Measurements from ENCODE around the gene TREM1. TPM values are rescaled to one million over a fixed set of nuclear protein-coding genes. Genes with fewer than 3 reads are reported as not detected.

Gene TREM1
- total RNA-seq, 4 donors from 2014 or later: 1.1 to 3.3 (median 2.1) TPM

GRCh38 chr6:41325446-41326066 is 39.1 kb upstream of the TREM1 start:
- no peaks in the 10 kb centered on the region for H3K36me3 ChIP-seq
- no peak overlapping the region for H3K4me3 ChIP-seq
- H3K4me1 ChIP-seq: no peaks in the 10 kb centered on the region
- H3K27me3 ChIP-seq: peaks cover 0 to 47% of the 10 kb centered on the region in 2 donors
- WGBS, 2 donors: 56 to 57% methylated on average over 4 of the region's 4 CpGs
- no peak overlapping the region for H3K27ac ChIP-seq
- no peak for DNase-seq (ENCODE audit: low spot score in 2 of 2)
- H3K9me3 ChIP-seq: no peaks in the 10 kb centered on the region
- no peak for TF ChIP-seq EP300 (IDR thresholded peaks at IDR 0.05)
- no peak for TF ChIP-seq CTCF (IDR thresholded peaks at IDR 0.05)
- no peak for TF ChIP-seq POLR2A (IDR thresholded peaks at IDR 0.05)

- Histone ChIP-seq H3K27me3 (peaks cover 0 to 45% of the 10 kb centered on the region in 2 donors), H3K27ac (no peak overlapping the region), H3K4me3 (no peak overlapping the region), H3K4me1 (peaks cover 0 to 12% (median 2%) of the 10 kb centered on the region in 4 donors), H3K36me3 (no peaks in the 10 kb centered on the region), H3K9me3 (no peaks in the 10 kb centered on the region)
- no peak for TF ChIP-seq POLR2A (IDR thresholded peaks at IDR 0.05)
- no peak for TF ChIP-seq EP300 (IDR thresholded peaks at IDR 0.05)
- no peak for TF ChIP-seq CTCF (IDR thresholded peaks at IDR 0.05)
- DNase-seq (ENCODE audit: low spot score in 2 of 2): no peak
- 73 to 88% methylated on average over 4 of the region's 4 CpGs for WGBS, 2 donors
Observed at GRCh38 chr6:41321183-41321582, 34.7 kb upstream of the TREM1 start.

GRCh38 chr6:41318654-41319565 is 32.4 kb upstream of the TREM1 start:
- Histone ChIP-seq H3K9me3 (no peaks in the 10 kb centered on the region), H3K36me3 (no peaks in the 10 kb centered on the region), H3K27ac (no peak overlapping the region), H3K27me3 (peaks cover 0 to 42% of the 10 kb centered on the region in 2 donors), H3K4me1 (peaks cover 0 to 12% (median 2%) of the 10 kb centered on the region in 4 donors), H3K4me3 (peak overlapping the region in 3 of 4 donors; percentile 13 to 45 (median 16))
- 17 to 20% methylated on average over 30 to 32 of the region's 33 CpGs for whole genome bisulfite sequencing, 2 donors
- no peak for TF ChIP-seq EP300 (IDR thresholded peaks at IDR 0.05)
- no peak for TF ChIP-seq POLR2A (IDR thresholded peaks at IDR 0.05)
- TF ChIP-seq CTCF (IDR thresholded peaks at IDR 0.05): peak; percentile 95 to 100 (median 98)
- peak; percentile 52 to 67 for DNase-seq (ENCODE audit: low spot score in 2 of 2)

GRCh38 chr6:41318261-41318653 is 31.8 kb upstream of the TREM1 start:
- no peaks in the 10 kb centered on the region for H3K9me3 ChIP-seq
- no peak overlapping the region for H3K27ac ChIP-seq
- 28% methylated on average over 9 of the region's 9 CpGs for WGBS, 2 donors
- peak overlapping the region in 2 of 4 donors; percentile 13 to 45 for H3K4me3 ChIP-seq
- peaks cover 0 to 42% of the 10 kb centered on the region in 2 donors for H3K27me3 ChIP-seq
- no peak for TF ChIP-seq POLR2A (IDR thresholded peaks at IDR 0.05)
- no peak for TF ChIP-seq EP300 (IDR thresholded peaks at IDR 0.05)
- TF ChIP-seq CTCF (IDR thresholded peaks at IDR 0.05): no peak
- DNase-seq (ENCODE audit: low spot score in 2 of 2): no peak
- peaks cover 0 to 12% (median 2%) of the 10 kb centered on the region in 4 donors for H3K4me1 ChIP-seq
- H3K36me3 ChIP-seq: no peaks in the 10 kb centered on the region
